ENCODE results near the gene SLX4IP.

SLX4IP gene

GRCh38 chr20:10541668-10542411 lies 106.7 kb downstream of the SLX4IP start:
- no peak overlapping the region for H3K4me3 ChIP-seq (ENCODE audit: low read depth, low read length)
- DNase-seq (ENCODE audit: low read depth) = no peak
- TF ChIP-seq CTCF (IDR thresholded peaks at IDR 0.05; ENCODE audit: insufficient read depth, low read depth, low read length, missing control alignments) = no peak

- H3K4me3 ChIP-seq (ENCODE audit: low read depth, low read length) = no peak overlapping the region
- no peak for DNase-seq (ENCODE audit: low read depth)
- TF ChIP-seq CTCF (IDR thresholded peaks at IDR 0.05; ENCODE audit: insufficient read depth, low read depth, low read length, missing control alignments) = no peak
Measured at GRCh38 chr20:10542442-10542841, 107.3 kb downstream of the SLX4IP start.

GRCh38 chr20:10543480-10543879 lies 108.4 kb downstream of the SLX4IP start:
- no peak for TF ChIP-seq CTCF (IDR thresholded peaks at IDR 0.05; ENCODE audit: insufficient read depth, low read depth, low read length, missing control alignments)
- no peak overlapping the region for H3K4me3 ChIP-seq (ENCODE audit: low read depth, low read length)
- no peak for DNase-seq (ENCODE audit: low read depth)

GRCh38 chr20:10547276-10548114 lies 112.4 kb downstream of the SLX4IP start:
- TF ChIP-seq CTCF (IDR thresholded peaks at IDR 0.05; ENCODE audit: insufficient read depth, low read depth, low read length, missing control alignments) = no peak
- DNase-seq (ENCODE audit: low read depth) = no peak
- no peak overlapping the region for H3K4me3 ChIP-seq (ENCODE audit: low read depth, low read length)

- no peak for DNase-seq (ENCODE audit: low read depth)
- no peak overlapping the region for H3K4me3 ChIP-seq (ENCODE audit: low read depth, low read length)
- TF ChIP-seq CTCF (IDR thresholded peaks at IDR 0.05; ENCODE audit: insufficient read depth, low read depth, low read length, missing control alignments) = no peak
Measured at GRCh38 chr20:10549511-10549910, 114.4 kb downstream of the SLX4IP start.

- no peak for TF ChIP-seq CTCF (IDR thresholded peaks at IDR 0.05; ENCODE audit: insufficient read depth, low read depth, low read length, missing control alignments)
- DNase-seq (ENCODE audit: low read depth) = peak; percentile 35
- H3K4me3 ChIP-seq (ENCODE audit: low read depth, low read length) = no peak overlapping the region
Measured at GRCh38 chr20:10550204-10551118, 115.4 kb downstream of the SLX4IP start.

Measured in GM12865 (cell line).